GM12891 (cell line): ENCODE results near the gene DLG5.

Experiments
- DNase-seq: peaks from one replicate; pipeline ENCODE4 v3.0.0; 2011; ENCODE audit warnings: low spot score; ENCODE audit not compliant: insufficient read length
- FAIRE-seq: peaks from 2 replicates; lab custom pipeline; 2011; peaks lifted over from hg19 to GRCh38; lab: Jason Lieb, UNC
- PAX5 ChIP-seq: IDR thresholded peaks from 2 replicates; pipeline ENCODE4 v1.6.1; 2011; ENCODE audit warnings: low read length, moderate library complexity, mild to moderate bottlenecking; ENCODE audit not compliant: insufficient read depth, severe bottlenecking
- POLR2A ChIP-seq: IDR thresholded peaks from 2 replicates; pipeline ENCODE4 v1.6.1; 2011; ENCODE audit warnings: low read depth, low read length, control low read depth
- POLR2AphosphoS5 ChIP-seq: IDR thresholded peaks from 2 replicates; pipeline ENCODE4 v1.6.1; 2011; ENCODE audit warnings: low read depth, low read length, control low read depth
- POU2F2 ChIP-seq: IDR thresholded peaks from 2 replicates; pipeline ENCODE4 v1.6.1; 2011; ENCODE audit warnings: low read depth, mild to moderate bottlenecking, control low read depth, low read length, moderate library complexity
- SPI1 ChIP-seq: IDR thresholded peaks from 2 replicates; pipeline ENCODE4 v1.6.1; 2011; ENCODE audit warnings: low read depth, low read length, control low read depth
- TAF1 ChIP-seq: IDR thresholded peaks from 2 replicates; pipeline ENCODE4 v1.6.1; 2011; ENCODE audit warnings: low read depth, low read length, control low read depth

DLG5 gene

GRCh38 chr10:77919713-77920108 lies 6.8 kb downstream of the DLG5 start:
- FAIRE-seq (no peak), DNase-seq (no peak)
- TF ChIP-seq POLR2AphosphoS5 (no peak), PAX5 (no peak), POLR2A (no peak), SPI1 (no peak), POU2F2 (no peak), TAF1 (no peak)

- no peak for TF ChIP-seq PAX5
- no peak for TF ChIP-seq POLR2A
- no peak for TF ChIP-seq TAF1
- TF ChIP-seq SPI1, result no peak
- no peak for TF ChIP-seq POLR2AphosphoS5
- TF ChIP-seq POU2F2, result no peak
- FAIRE-seq (no peak), DNase-seq (no peak)
These were observed 11.0 kb downstream of the DLG5 start for GRCh38 chr10:77915319-77916105.

GRCh38 chr10:77913090-77913489 lies 13.5 kb downstream of the DLG5 start:
- DNase-seq (no peak), FAIRE-seq (no peak)
- TF ChIP-seq POLR2A (no peak), PAX5 (no peak), TAF1 (no peak), SPI1 (no peak), POLR2AphosphoS5 (no peak)

- FAIRE-seq (no peak), DNase-seq (no peak)
- TF ChIP-seq TAF1 (no peak), SPI1 (no peak), POLR2AphosphoS5 (no peak), POU2F2 (no peak), POLR2A (no peak)
These were observed 14.0 kb downstream of the DLG5 start for GRCh38 chr10:77912576-77912975.

- DNase-seq (no peak), FAIRE-seq (no peak)
- TF ChIP-seq POLR2A (no peak), TAF1 (no peak), PAX5 (no peak), SPI1 (no peak), POLR2AphosphoS5 (no peak), POU2F2 (no peak)
These were observed 14.9 kb downstream of the DLG5 start for GRCh38 chr10:77911535-77912123.

- no peak for FAIRE-seq
- TF ChIP-seq PAX5 (no peak), POLR2A (no peak), SPI1 (no peak), TAF1 (no peak), POU2F2 (no peak), POLR2AphosphoS5 (no peak)
- no peak for DNase-seq
These were observed 15.9 kb downstream of the DLG5 start for GRCh38 chr10:77910524-77911145.

- TF ChIP-seq PAX5 (no peak), POU2F2 (no peak), TAF1 (no peak), POLR2AphosphoS5 (no peak), SPI1 (no peak), POLR2A (no peak)
- DNase-seq (no peak), FAIRE-seq (no peak)
These were observed 16.7 kb downstream of the DLG5 start for GRCh38 chr10:77909749-77910375.

- no peak for DNase-seq
- FAIRE-seq, result no peak
- TF ChIP-seq POLR2A (no peak), POU2F2 (no peak), TAF1 (no peak), POLR2AphosphoS5 (no peak), PAX5 (no peak), SPI1 (no peak)
These were observed 17.4 kb downstream of the DLG5 start for GRCh38 chr10:77909021-77909748.

- TF ChIP-seq PAX5 (no peak), POLR2AphosphoS5 (no peak), POLR2A (no peak), POU2F2 (no peak), TAF1 (no peak), SPI1 (no peak)
- FAIRE-seq, result no peak
- DNase-seq, result no peak
These were observed 18.4 kb downstream of the DLG5 start for GRCh38 chr10:77907900-77908717.
